SK-MEL-5 (cell line): ENCODE data around the gene PGP. TPM values are rescaled to one million over a fixed set of nuclear protein-coding genes. Genes with fewer than 3 reads are reported as not detected.

Experiments used
- DNase-seq: peaks from one replicate; pipeline ENCODE4 v3.0.0-alpha.2; 2016; ENCODE audit warnings: low read depth, low spot score
- in situ Hi-C: cut with HindIII; loops from 2 replicates; pipeline ENCODE4 v1.10.0; 2016; ENCODE audit warnings: low sequenced_read_pairs, high pct_unique_total_duplicates, low pct_unique_long_range_greater_than_20kb
- total RNA-seq: library from RNA; depleted of rRNA; stranded (reverse); fragments of >200 nt; shearing (Covaris generic); gene quantifications from 2 replicates; pipeline ENCODE4 v1.2.3, GENCODE V29; 2014

PGP gene
- total RNA-seq, 1 experiment from 2014 or later, result 13.6 TPM

GRCh38 chr16:2238838-2239675 lies 24.4 kb upstream of the PGP start:
- in situ Hi-C loops, result no loop called here
- no peak for DNase-seq

- in situ Hi-C loops, result no loop called here
- DNase-seq, result no peak
Measured at GRCh38 chr16:2238150-2238837, 23.7 kb upstream of the PGP start.

GRCh38 chr16:2237493-2238149 lies 23.0 kb upstream of the PGP start:
- DNase-seq, result no peak
- in situ Hi-C loops, result no loop called here

GRCh38 chr16:2237102-2237482 lies 22.5 kb upstream of the PGP start:
- in situ Hi-C loops, result no loop called here
- DNase-seq, result no peak

- no peak for DNase-seq
- in situ Hi-C loops, result no loop called here
Measured at GRCh38 chr16:2236337-2237101, 21.9 kb upstream of the PGP start, which contains the start of gene DNASE1L2. Gene DNASE1L2 (plus strand): TSS chr16:2236444. CDS start chr16:2236817, 373 bp downstream.

- no peak for DNase-seq
- in situ Hi-C loops, result no loop called here
Measured at GRCh38 chr16:2235695-2236336, 21.2 kb upstream of the PGP start.

- no peak for DNase-seq
- in situ Hi-C loops, result no loop called here
Measured at GRCh38 chr16:2235234-2235651, 20.6 kb upstream of the PGP start.

GRCh38 chr16:2234813-2235170 lies 20.2 kb upstream of the PGP start:
- in situ Hi-C loops, result no loop called here
- no peak for DNase-seq

GRCh38 chr16:2233872-2234812 lies 19.5 kb upstream of the PGP start:
- no peak for DNase-seq
- in situ Hi-C loops, result no loop called here

- in situ Hi-C loops, result no loop called here
- DNase-seq, result no peak
Measured at GRCh38 chr16:2233046-2233775, 18.6 kb upstream of the PGP start.

GRCh38 chr16:2232094-2232990 lies 17.7 kb upstream of the PGP start:
- in situ Hi-C loops, result no loop called here
- no peak for DNase-seq

- no peak for DNase-seq
- in situ Hi-C loops, result no loop called here
Measured at GRCh38 chr16:2231016-2231931, 16.6 kb upstream of the PGP start.

- DNase-seq, result no peak
- in situ Hi-C loops, result no loop called here
Measured at GRCh38 chr16:2230376-2230775, 15.7 kb upstream of the PGP start.

- in situ Hi-C loops, result no loop called here
- DNase-seq, result no peak
Measured at GRCh38 chr16:2229632-2230250, 15.1 kb upstream of the PGP start.
